HUES64 (cell line): Measurements from ENCODE around the gene UBE2Q1.
A peak's percentile ranks its signal among the peaks of the same experiment; 100 is the strongest.

Experiments
- H3K27ac ChIP-seq: 2 replicates; pipeline ENCODE4 v1.7.0; 2013; ENCODE audit warnings: low read depth, low read length, inconsistent platforms
- H3K27me3 ChIP-seq: 2 replicates; pipeline ENCODE4 v1.6.1; 2013; ENCODE audit warnings: mild to moderate bottlenecking, low read length; ENCODE audit not compliant: insufficient read depth
- H3K36me3 ChIP-seq: 2 replicates; pipeline ENCODE4 v1.6.1; 2013; ENCODE audit warnings: mild to moderate bottlenecking, low read length; ENCODE audit not compliant: insufficient read depth
- H3K4me1 ChIP-seq: 2 replicates; pipeline ENCODE4 v1.6.1; 2013; ENCODE audit warnings: mild to moderate bottlenecking, low read length, moderate library complexity; ENCODE audit not compliant: insufficient read depth
- H3K4me3 ChIP-seq: 2 replicates; pipeline ENCODE4 v1.5.1; 2013; ENCODE audit warnings: mild to moderate bottlenecking, low read length, moderate library complexity
- H3K9ac ChIP-seq: 2 replicates; pipeline ENCODE4 v1.6.1; 2013; ENCODE audit warnings: mild to moderate bottlenecking, low read depth, low read length
- H3K9me3 ChIP-seq: 2 replicates; pipeline ENCODE4 v1.6.1; 2013; ENCODE audit warnings: low read depth, low read length; ENCODE audit not compliant: insufficient read depth
- WGBS: fragments of 150-250, 120-280 bp; methylation state at CpG from one replicate; pipeline ENCODE4 v1.1.7; 2013; ENCODE audit warnings: missing lambda C conversion rate; 5-methylcytosine and 5-hydroxymethylcytosine counted together

The UBE2Q1 gene

DNA sequence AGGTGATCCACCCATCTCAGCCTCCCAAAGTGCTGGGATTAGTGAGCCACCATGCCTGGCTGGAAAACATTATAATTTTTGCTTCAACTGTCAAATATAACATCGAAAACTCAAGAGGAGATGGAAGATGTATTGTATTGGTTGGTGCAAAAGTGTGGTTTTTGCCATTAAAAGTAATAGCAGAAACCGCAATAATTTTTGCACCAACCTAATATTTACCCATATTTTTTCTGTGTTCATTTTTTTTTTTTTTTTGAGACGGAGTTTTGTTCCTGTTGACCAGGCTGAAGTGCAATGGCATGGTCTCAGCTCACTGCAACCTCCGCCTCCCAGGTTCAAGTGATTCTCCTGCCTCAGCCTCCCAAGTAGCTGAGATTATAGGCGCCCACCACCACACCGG lies 29.2 kb downstream of the UBE2Q1 start:
- Histone ChIP-seq H3K9ac (no peak overlapping the region), H3K9me3 (no peaks in the 10 kb centered on the region), H3K4me3 (no peak overlapping the region), H3K27me3 (no peaks in the 10 kb centered on the region), H3K36me3 (no peaks in the 10 kb centered on the region), H3K4me1 (no peaks in the 10 kb centered on the region), H3K27ac (no peak overlapping the region)
- WGBS: 100% methylated on average over 5 of the region's 6 CpGs

- Histone ChIP-seq H3K9me3 (no peaks in the 10 kb centered on the region), H3K9ac (no peak overlapping the region), H3K4me1 (no peaks in the 10 kb centered on the region), H3K36me3 (no peaks in the 10 kb centered on the region), H3K27me3 (no peaks in the 10 kb centered on the region), H3K4me3 (no peak overlapping the region), H3K27ac (no peak overlapping the region)
- 80% methylated on average over 6 of the region's 6 CpGs for WGBS
Observed at GRCh38 chr1:154527192-154527591, 31.3 kb downstream of the UBE2Q1 start.

GRCh38 chr1:154524881-154525280 lies 33.6 kb downstream of the UBE2Q1 start:
- no peak overlapping the region for H3K9ac ChIP-seq
- H3K27ac ChIP-seq: no peak overlapping the region
- no peaks in the 10 kb centered on the region for H3K36me3 ChIP-seq
- no peak overlapping the region for H3K4me3 ChIP-seq
- H3K9me3 ChIP-seq: no peaks in the 10 kb centered on the region
- H3K4me1 ChIP-seq: no peaks in the 10 kb centered on the region
- no peaks in the 10 kb centered on the region for H3K27me3 ChIP-seq

DNA sequence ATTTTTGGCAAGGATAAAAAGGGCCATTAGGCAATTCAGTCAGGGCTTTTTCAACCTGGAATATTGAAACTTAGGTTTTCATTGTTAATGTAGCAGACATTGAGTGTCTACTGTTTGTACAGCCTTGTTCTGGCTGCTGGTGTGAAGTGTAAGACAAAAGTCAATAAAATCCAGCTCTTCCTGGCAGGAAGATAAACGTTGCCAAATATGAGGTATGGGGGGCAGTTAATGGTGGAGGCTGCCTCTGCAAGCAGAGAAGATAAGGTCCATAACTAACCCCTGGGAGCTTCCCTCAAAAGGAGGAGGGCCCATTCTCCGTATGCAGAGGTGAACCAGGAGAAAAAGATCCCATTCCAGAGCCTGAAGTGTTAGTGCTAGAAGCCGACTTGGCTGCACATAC lies 36.8 kb downstream of the UBE2Q1 start:
- no peaks in the 10 kb centered on the region for H3K36me3 ChIP-seq
- H3K27ac ChIP-seq: no peak overlapping the region
- no peak overlapping the region for H3K9ac ChIP-seq
- 82% methylated on average over 3 of the region's 3 CpGs for WGBS
- H3K27me3 ChIP-seq: no peaks in the 10 kb centered on the region
- H3K4me3 ChIP-seq: no peak overlapping the region
- no peaks in the 10 kb centered on the region for H3K4me1 ChIP-seq
- H3K9me3 ChIP-seq: no peaks in the 10 kb centered on the region

DNA sequence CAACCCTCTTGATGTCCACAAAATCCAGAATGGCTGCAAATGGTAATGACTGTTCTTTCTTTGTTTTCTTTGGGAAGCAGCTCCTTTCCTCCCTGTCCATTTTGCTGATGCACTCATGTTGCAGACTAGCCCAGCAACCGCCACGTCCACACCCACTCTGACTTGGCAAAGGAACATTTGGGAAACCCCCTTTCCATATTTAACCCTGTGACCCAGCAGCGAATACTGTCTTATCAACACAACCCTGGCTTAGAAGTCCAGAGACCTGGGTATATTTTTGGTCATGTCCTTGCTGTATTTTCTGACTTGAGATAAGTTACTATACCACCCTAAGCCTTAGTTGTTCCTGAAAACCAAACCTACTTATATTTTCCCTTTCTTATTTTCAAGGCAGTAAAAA lies 38.1 kb downstream of the UBE2Q1 start:
- H3K27me3 ChIP-seq: no peaks in the 10 kb centered on the region
- H3K9me3 ChIP-seq: no peaks in the 10 kb centered on the region
- H3K36me3 ChIP-seq: no peaks in the 10 kb centered on the region
- no peak overlapping the region for H3K27ac ChIP-seq
- no peaks in the 10 kb centered on the region for H3K4me1 ChIP-seq
- H3K4me3 ChIP-seq: no peak overlapping the region
- no peak overlapping the region for H3K9ac ChIP-seq
- over 99% methylated on average over 3 of the region's 3 CpGs for WGBS

DNA sequence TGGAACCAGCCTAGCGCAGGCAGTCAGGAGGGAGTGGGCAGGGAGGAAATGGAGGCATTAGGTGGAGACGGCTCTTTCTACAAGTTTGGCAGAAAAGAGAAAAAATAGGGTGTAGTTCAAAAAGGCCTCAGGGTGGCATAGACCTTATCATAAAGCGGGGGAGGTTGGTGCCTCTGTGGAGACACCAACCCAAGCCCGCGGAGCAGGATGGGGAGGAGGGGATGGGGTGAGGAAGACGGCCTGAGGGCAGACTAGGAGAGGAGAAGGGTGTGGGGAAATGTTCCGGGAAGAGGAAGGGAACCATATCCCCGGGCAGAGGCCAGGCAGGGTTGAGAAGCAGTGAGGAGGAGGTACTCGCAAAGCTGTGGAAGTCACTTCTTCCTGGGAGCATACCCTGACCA lies 38.9 kb downstream of the UBE2Q1 start:
- Histone ChIP-seq H3K27ac (no peak overlapping the region), H3K27me3 (no peaks in the 10 kb centered on the region), H3K4me1 (no peaks in the 10 kb centered on the region), H3K4me3 (no peak overlapping the region), H3K9me3 (no peaks in the 10 kb centered on the region), H3K36me3 (no peaks in the 10 kb centered on the region), H3K9ac (no peak overlapping the region)
- WGBS: 74% methylated on average over 8 of the region's 9 CpGs

DNA sequence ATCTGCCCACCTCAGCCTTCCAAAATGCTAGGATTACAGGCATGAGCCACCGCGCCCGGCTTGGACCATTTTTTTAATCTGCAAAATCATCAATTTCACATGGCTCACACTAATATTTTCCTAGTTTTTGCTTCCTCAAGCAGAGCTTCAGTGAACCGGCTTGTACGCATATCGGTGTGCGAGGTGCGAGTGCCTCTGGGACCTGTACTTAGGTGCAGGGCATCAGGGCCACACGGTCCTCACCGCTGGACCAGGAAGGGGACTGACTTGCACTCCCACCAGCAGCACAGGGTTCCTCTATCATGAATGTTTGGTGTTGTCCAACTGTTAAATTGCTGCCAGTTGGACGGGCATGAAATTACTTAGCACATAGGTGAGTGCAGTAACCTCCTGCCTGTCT lies 40.8 kb downstream of the UBE2Q1 start:
- H3K9me3 ChIP-seq: no peaks in the 10 kb centered on the region
- 96% methylated on average over 11 of the region's 11 CpGs for WGBS
- no peaks in the 10 kb centered on the region for H3K36me3 ChIP-seq
- no peaks in the 10 kb centered on the region for H3K4me1 ChIP-seq
- no peak overlapping the region for H3K4me3 ChIP-seq
- no peaks in the 10 kb centered on the region for H3K27me3 ChIP-seq
- H3K9ac ChIP-seq: no peak overlapping the region
- H3K27ac ChIP-seq: no peak overlapping the region

DNA sequence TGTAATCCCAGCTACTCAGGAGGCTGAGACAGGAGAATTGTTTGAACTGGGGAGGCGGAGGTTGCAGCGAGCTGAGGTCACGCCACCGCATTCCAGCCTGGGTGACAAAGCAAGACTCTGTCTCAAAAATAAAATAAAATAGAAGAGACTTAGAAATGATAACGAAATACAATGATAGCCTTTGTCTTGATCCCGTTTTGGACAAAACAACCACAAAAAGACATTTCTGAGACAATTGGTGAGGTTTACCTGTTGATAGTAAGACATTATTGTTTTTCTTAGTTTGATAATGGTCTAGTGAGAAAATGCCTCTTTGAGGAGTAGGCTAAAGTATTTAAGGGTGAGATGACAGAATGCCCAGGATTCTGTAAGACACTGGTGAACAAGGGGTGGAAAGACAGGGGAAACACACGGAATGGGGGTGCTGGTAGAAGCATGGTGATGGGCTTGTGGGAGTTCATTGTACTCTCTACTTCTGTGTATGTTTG lies 44.4 kb downstream of the UBE2Q1 start:
- H3K36me3 ChIP-seq: no peaks in the 10 kb centered on the region
- no peaks in the 10 kb centered on the region for H3K9me3 ChIP-seq
- WGBS: 94% methylated on average over 7 of the region's 7 CpGs
- H3K4me3 ChIP-seq: no peak overlapping the region
- 0 out of 2 replicates have a peak, but pooled peaks cover 3% of the 10 kb centered on the region for H3K27me3 ChIP-seq
- no peaks in the 10 kb centered on the region for H3K4me1 ChIP-seq
- H3K27ac ChIP-seq: no peak overlapping the region
- no peak overlapping the region for H3K9ac ChIP-seq

GRCh38 chr1:154512760-154513159 lies 45.7 kb downstream of the UBE2Q1 start:
- H3K27me3 ChIP-seq: 0 out of 2 replicates have a peak, but pooled peaks cover 3% of the 10 kb centered on the region
- no peaks in the 10 kb centered on the region for H3K4me1 ChIP-seq
- 95% methylated on average over 3 of the region's 3 CpGs for WGBS
- H3K27ac ChIP-seq: no peak overlapping the region
- H3K36me3 ChIP-seq: no peaks in the 10 kb centered on the region
- no peaks in the 10 kb centered on the region for H3K9me3 ChIP-seq
- H3K4me3 ChIP-seq: no peak overlapping the region
- H3K9ac ChIP-seq: no peak overlapping the region

- H3K36me3 ChIP-seq: no peaks in the 10 kb centered on the region
- H3K4me1 ChIP-seq: no peaks in the 10 kb centered on the region
- WGBS: 96% methylated on average over 3 of the region's 5 CpGs
- H3K27me3 ChIP-seq: peaks cover 76% of the 10 kb centered on the region
- no peak overlapping the region for H3K9ac ChIP-seq
- no peaks in the 10 kb centered on the region for H3K9me3 ChIP-seq
- H3K4me3 ChIP-seq: no peak overlapping the region
- no peak overlapping the region for H3K27ac ChIP-seq
Observed at GRCh38 chr1:154503898-154504297, 54.6 kb downstream of the UBE2Q1 start.

GRCh38 chr1:154502744-154503115 lies 55.7 kb downstream of the UBE2Q1 start:
- Histone ChIP-seq H3K4me1 (no peaks in the 10 kb centered on the region), H3K9me3 (no peaks in the 10 kb centered on the region), H3K36me3 (no peaks in the 10 kb centered on the region), H3K27ac (no peak overlapping the region), H3K4me3 (peak overlapping the region; percentile 52), H3K27me3 (peaks cover 80% of the 10 kb centered on the region), H3K9ac (no peak overlapping the region; the same call in 1 of the 2 replicates)
- 35% methylated on average over 43 of the region's 43 CpGs for WGBS

- Histone ChIP-seq H3K4me1 (no peaks in the 10 kb centered on the region), H3K27me3 (peaks cover 80% of the 10 kb centered on the region), H3K4me3 (peak within 1 kb of the TSS; percentile 52), H3K36me3 (no peaks in the 10 kb centered on the region), H3K9me3 (no peaks in the 10 kb centered on the region), H3K27ac (no peak within 1 kb of the TSS), H3K9ac (peak within 1 kb of the TSS; percentile 52; the same call in 1 of the 2 replicates)
- 3% methylated on average over 90 of the region's 90 CpGs for WGBS
Observed at GRCh38 chr1:154502066-154502743, 56.3 kb downstream of the UBE2Q1 start, which contains the start of the genes SHE and TDRD10. Gene SHE (minus strand): TSS chr1:154502412. CDS start chr1:154502026, 386 bp downstream. Gene TDRD10 (plus strand): TSS chr1:154502219. CDS start chr1:154506904, 4,685 bp downstream.
